Esophagus muscularis mucosa (tissue), 4 donors: Measurements from ENCODE around the gene BBS5. TPM values are rescaled to one million over a fixed set of nuclear protein-coding genes. Genes with fewer than 3 reads are reported as not detected.
A peak's percentile ranks its signal among the peaks of the same experiment; 100 is the strongest.

Experiments used
- DNase-seq: peaks from one replicate; pipeline ENCODE4 v3.0.0-alpha.2; 2017; ENCODE audit errors: extremely low spot score
- H3K27ac ChIP-seq, 4 donors: fragments of 200-600 bp; sonication (generic); replicated peaks in 1 of 4; 1 replicate in 3 of 4; 2 replicates in 1 of 4; pipeline ENCODE4 v1.5.1; 2016 to 2019; ENCODE audit warnings: mild to moderate bottlenecking in 1 of 4
- H3K27me3 ChIP-seq, 4 donors: fragments of 200-600 bp; sonication (generic); one replicate each; pipeline versions ENCODE4 v1.5.1 to v1.6.0; 2016 to 2019
- H3K36me3 ChIP-seq, 4 donors: fragments of 200-600 bp; sonication (generic); one replicate each; pipeline ENCODE4 v1.5.1; 2016 to 2019
- H3K4me1 ChIP-seq, 4 donors: fragments of 200-600 bp; sonication (generic); one replicate each; pipeline ENCODE4 v1.5.1; 2016 to 2019
- H3K4me3 ChIP-seq, 4 donors: fragments of 200-600 bp; sonication (generic); 1 replicate in 2 of 4; 2 replicates in 2 of 4; pipeline ENCODE4 v1.5.1; 2016 to 2019; ENCODE audit warnings: mild to moderate bottlenecking in 4 of 4, moderate library complexity in 1 of 4
- H3K9me3 ChIP-seq, 4 donors: fragments of 200-600 bp; sonication (generic); 1 replicate in 3 of 4; 2 replicates in 1 of 4; pipeline ENCODE4 v1.5.1; 2016 to 2019
- CTCF ChIP-seq, 3 experiments: fragments of 200-600 bp in 2 of 3; fragments of 450-650 bp in 1 of 3; sonication (generic) in 2 of 3; IDR thresholded peaks; one replicate each; pipeline ENCODE4 v1.5.1; 2017 to 2019; ENCODE audit warnings: antibody characterized with exemption in 3 of 3, mild to moderate bottlenecking in 2 of 3, moderate library complexity in 1 of 3
- EP300 ChIP-seq: sonication (generic); formaldehyde crosslinking; IDR thresholded peaks from one replicate; pipeline ENCODE4 v1.6.1; 2017; ENCODE audit warnings: antibody characterized with exemption
- POLR2A ChIP-seq: fragments of 450-650 bp; IDR thresholded peaks from one replicate; pipeline ENCODE4 v1.6.1; 2017; ENCODE audit warnings: antibody characterized with exemption, moderate library complexity, mild to moderate bottlenecking, low read depth
- POLR2AphosphoS5 ChIP-seq, 2 donors: sonication (generic); formaldehyde crosslinking; IDR thresholded peaks; one replicate each; pipeline ENCODE4 v1.6.1; 2017; ENCODE audit warnings: antibody characterized with exemption in 2 of 2
- WGBS: methylation state at CpG from one replicate; pipeline ENCODE4 v1.1.5; 2018; 5-methylcytosine and 5-hydroxymethylcytosine counted together
- intact Hi-C: fragments of 100-400 bp; cut with DNase I; formaldehyde crosslinking; loops from one replicate; pipeline ENCODE4 v1.15.1; 2023
- total RNA-seq, 4 donors: library from RNA; depleted of rRNA; stranded (reverse); fragments of >200 nt; gene quantifications; one replicate each; pipeline versions ENCODE4 v1.1.0 to v1.2.1, GENCODE V29; 2016

Gene BBS5
- total RNA-seq, 4 donors from 2014 or later: 6.6 to 11.2 (median 7.9) TPM

- H3K4me1 ChIP-seq: no peaks in the 10 kb centered on the region
- H3K4me3 ChIP-seq: no peak overlapping the region
- intact Hi-C loops: no loop called here
- no peaks in the 10 kb centered on the region for H3K9me3 ChIP-seq
- DNase-seq: no peak
- H3K27ac ChIP-seq: no peak overlapping the region
- peaks cover 7 to 59% (median 14%) of the 10 kb centered on the region in 4 donors for H3K36me3 ChIP-seq
- TF ChIP-seq POLR2AphosphoS5 (IDR thresholded peaks at IDR 0.05) (no peak), CTCF (IDR thresholded peaks at IDR 0.05) (no peak), EP300 (no peak), POLR2A (no peak)
- WGBS: 93% methylated on average over 2 of the region's 2 CpGs
- H3K27me3 ChIP-seq: no peaks in the 10 kb centered on the region
Observed at GRCh38 chr2:169493360-169493759, 14.1 kb downstream of the BBS5 start.

GRCh38 chr2:169495310-169495928 is 16.1 kb downstream of the BBS5 start:
- Histone ChIP-seq H3K9me3 (no peaks in the 10 kb centered on the region), H3K36me3 (peaks cover 6 to 59% (median 17%) of the 10 kb centered on the region in 4 donors), H3K27me3 (no peaks in the 10 kb centered on the region), H3K4me3 (no peak overlapping the region), H3K4me1 (no peaks in the 10 kb centered on the region), H3K27ac (no peak overlapping the region)
- no peak for TF ChIP-seq CTCF (IDR thresholded peaks at IDR 0.05)
- TF ChIP-seq POLR2A: no peak
- no peak for TF ChIP-seq EP300
- no peak for TF ChIP-seq POLR2AphosphoS5 (IDR thresholded peaks at IDR 0.05)
- 98% methylated on average over 5 of the region's 5 CpGs for WGBS
- intact Hi-C loops: no loop called here
- no peak for DNase-seq

GRCh38 chr2:169504651-169505050 is 25.4 kb downstream of the BBS5 start:
- no peak for TF ChIP-seq POLR2AphosphoS5 (IDR thresholded peaks at IDR 0.05)
- DNase-seq: no peak
- Histone ChIP-seq H3K9me3 (no peaks in the 10 kb centered on the region), H3K4me1 (peaks cover 0 to 11% (median 6%) of the 10 kb centered on the region in 4 donors), H3K27me3 (no peaks in the 10 kb centered on the region), H3K36me3 (peaks cover 0 to 53% (median 35%) of the 10 kb centered on the region in 4 donors), H3K4me3 (no peak overlapping the region), H3K27ac (no peak overlapping the region)
- WGBS: 95% methylated on average over 18 of the region's 19 CpGs
- intact Hi-C loops: no loop called here

- peaks cover 0 to 34% (median 19%) of the 10 kb centered on the region in 4 donors for H3K4me1 ChIP-seq
- H3K4me3 ChIP-seq: no peak overlapping the region
- TF ChIP-seq EP300 (no peak), CTCF (IDR thresholded peaks at IDR 0.05) (no peak), POLR2A (no peak), POLR2AphosphoS5 (IDR thresholded peaks at IDR 0.05) (no peak)
- intact Hi-C loops: no loop called here
- peaks cover 0 to 25% (median 14%) of the 10 kb centered on the region in 4 donors for H3K36me3 ChIP-seq
- H3K27me3 ChIP-seq: no peaks in the 10 kb centered on the region
- no peak for DNase-seq
- no peak overlapping the region for H3K27ac ChIP-seq
- no peaks in the 10 kb centered on the region for H3K9me3 ChIP-seq
Observed at GRCh38 chr2:169507698-169508097, 28.4 kb downstream of the BBS5 start.

- Histone ChIP-seq H3K4me1 (peaks cover 0 to 37% (median 23%) of the 10 kb centered on the region in 4 donors), H3K4me3 (no peak within 1 kb of the TSS), H3K9me3 (no peaks in the 10 kb centered on the region), H3K27me3 (no peaks in the 10 kb centered on the region), H3K27ac (peak within 1 kb of the TSS; percentile 56 to 68 (median 64)), H3K36me3 (peaks cover 0 to 15% (median 11%) of the 10 kb centered on the region in 4 donors)
- WGBS: 67% methylated on average over 4 of the region's 4 CpGs
- intact Hi-C loops: no loop called here
- TF ChIP-seq POLR2AphosphoS5 (IDR thresholded peaks at IDR 0.05): no peak
- peak; percentile 61 for TF ChIP-seq POLR2A
- DNase-seq: no peak
Observed at GRCh38 chr2:169509298-169509885, 30.1 kb downstream of the BBS5 start, which contains the start of gene KLHL41. Gene KLHL41, plus strand, starts transcription at chr2:169509702. Its CDS starts 77 bp downstream, at chr2:169509779.
